GM21786 (cell line): Measurements from ENCODE around the gene GRID1.

Experiments used
- ATAC-seq: cut with Tn5 transposase; IDR thresholded peaks from one replicate; pipeline ENCODE4 v1.9.1; 2021; ENCODE audit not compliant: unreplicated experiment

GRID1 gene

GRCh38 chr10:85599081-85599480 lies 767.5 kb downstream of the GRID1 start:
- ATAC-seq: no peak

GRCh38 chr10:85598646-85599045 lies 767.9 kb downstream of the GRID1 start:
- ATAC-seq: peak; percentile 62

- ATAC-seq: no peak
These were observed 769.6 kb downstream of the GRID1 start for GRCh38 chr10:85597006-85597405.

GRCh38 chr10:85596389-85596788 lies 770.2 kb downstream of the GRID1 start:
- ATAC-seq: no peak

- no peak for ATAC-seq
These were observed 772.4 kb downstream of the GRID1 start for GRCh38 chr10:85594239-85594638.

- ATAC-seq: no peak
These were observed 773.3 kb downstream of the GRID1 start for GRCh38 chr10:85593226-85593772.

- no peak for ATAC-seq
These were observed 785.2 kb downstream of the GRID1 start for GRCh38 chr10:85581371-85581770.

GRCh38 chr10:85580585-85580984 lies 786.0 kb downstream of the GRID1 start:
- ATAC-seq: no peak

- ATAC-seq: no peak
These were observed 787.7 kb downstream of the GRID1 start for GRCh38 chr10:85578860-85579259.

GRCh38 chr10:85575441-85575840 lies 791.2 kb downstream of the GRID1 start:
- no peak for ATAC-seq

- no peak for ATAC-seq
These were observed 795.7 kb downstream of the GRID1 start for GRCh38 chr10:85570871-85571270.

GRCh38 chr10:85565381-85565780 lies 801.2 kb downstream of the GRID1 start:
- no peak for ATAC-seq

GRCh38 chr10:85558533-85558932 lies 808.1 kb downstream of the GRID1 start:
- ATAC-seq: no peak

- ATAC-seq: no peak
These were observed 808.9 kb downstream of the GRID1 start for GRCh38 chr10:85557706-85558105.

- no peak for ATAC-seq
These were observed 809.5 kb downstream of the GRID1 start for GRCh38 chr10:85557077-85557476.
